HepG2 (cell line): ENCODE measurements around the gene FUZ. TPM values are rescaled to one million over a fixed set of nuclear protein-coding genes. Genes with fewer than 3 reads are reported as not detected.
A peak's percentile ranks its signal among the peaks of the same experiment; 100 is the strongest.

ENCODE experiments used
- ATAC-seq: fragments of 200-7000 bp; cut with Tn5 transposase; 3 replicates; pipeline ENCODE4 v1.9.1; 2020; ENCODE audit warnings: mild to moderate bottlenecking, moderate library complexity
- BruUV-seq: library from RNA; stranded (reverse); fragments of 400-500 nt; replicated peaks from 2 replicates; lab custom pipeline; 2021; lab: Mats Ljungman, UMichigan
- CTCF ChIA-PET: fragments of 300-600 bp; formaldehyde crosslinking; extraction: SDS; loops from one replicate; lab custom pipeline; 2021; ENCODE audit warnings: low total read pairs, inconsistent platforms, low intra/inter-chr PET ratio; lab: Yijun Ruan, JAX
- POLR2A ChIA-PET: fragments of 350-600 bp; sonication (Branson Sonifier 250); formaldehyde crosslinking; loops from one replicate; lab custom pipeline; 2020; ENCODE audit warnings: antibody characterized with exemption, inconsistent platforms; lab: Yijun Ruan, JAX
- DNase-seq: peaks from one replicate; pipeline ENCODE4 v3.0.0-alpha.2; 2015; ENCODE audit warnings: low spot score
- FAIRE-seq: peaks from 3 replicates; lab custom pipeline; 2011; peaks lifted over from hg19 to GRCh38; lab: Jason Lieb, UNC
- H2AFZ ChIP-seq: one replicate; pipeline ENCODE4 v1.6.1; 2011; ENCODE audit warnings: low read length, inconsistent platforms
- H3K27ac ChIP-seq: fragments of 300-600 bp; 3 replicates; pipeline ENCODE4 v1.8.0; 2011; ENCODE audit warnings: mixed run types, mild to moderate bottlenecking, mixed read lengths, low read length, inconsistent platforms; ENCODE audit not compliant: insufficient read depth; ENCODE audit errors: extremely low read length
- H3K27me3 ChIP-seq, 2 experiments: fragments of 200-600 bp in 1 of 2; 2 replicates in 1 of 2; 3 replicates in 1 of 2; pipeline versions ENCODE4 v1.6.0 to v1.8.0; 2011; ENCODE audit warnings: low read length in 2 of 2, mild to moderate bottlenecking in 2 of 2, moderate library complexity in 2 of 2, inconsistent platforms in 1 of 2; ENCODE audit not compliant: insufficient read depth in 2 of 2, control insufficient read depth in 1 of 2
- H3K36me3 ChIP-seq, 2 experiments: fragments of 200-600 bp in 1 of 2; replicated peaks in 1 of 2; 2 replicates in 1 of 2; 3 replicates in 1 of 2; pipeline versions ENCODE4 v1.5.1 to v1.8.0; 2011; ENCODE audit warnings: low read length in 2 of 2, inconsistent platforms in 1 of 2; ENCODE audit not compliant: insufficient read depth in 2 of 2, control insufficient read depth in 1 of 2
- H3K4me1 ChIP-seq: 2 replicates; pipeline ENCODE4 v1.5.1; 2012; ENCODE audit warnings: low read length, inconsistent platforms; ENCODE audit not compliant: insufficient read depth
- H3K4me2 ChIP-seq: 2 replicates; pipeline ENCODE4 v1.6.0; 2011; ENCODE audit warnings: low read depth, low read length, inconsistent platforms
- H3K4me3 ChIP-seq, 3 experiments: fragments of 200-600 bp in 1 of 3; sonication (generic), shearing (Covaris generic) in 1 of 3; replicated peaks in 1 of 3; 2 replicates each; pipeline ENCODE4 v1.5.1; 2011 to 2016; ENCODE audit warnings: low read length in 3 of 3, inconsistent platforms in 2 of 3, low read depth in 2 of 3, mild to moderate bottlenecking in 2 of 3, control low read depth in 1 of 3, mixed read lengths in 1 of 3; ENCODE audit not compliant: insufficient read depth in 1 of 3
- H3K79me2 ChIP-seq: one replicate; pipeline ENCODE4 v1.6.1; 2011; ENCODE audit warnings: low read length, inconsistent platforms; ENCODE audit not compliant: insufficient read depth
- H3K9ac ChIP-seq: 2 replicates; pipeline ENCODE4 v1.6.0; 2011; ENCODE audit warnings: mild to moderate bottlenecking, low read depth, low read length, inconsistent platforms; ENCODE audit not compliant: insufficient read depth
- H3K9me3 ChIP-seq: 2 replicates; pipeline ENCODE4 v1.5.1; 2012; ENCODE audit warnings: mild to moderate bottlenecking, low read length
- H4K20me1 ChIP-seq: 2 replicates; pipeline ENCODE4 v1.6.0; 2011; ENCODE audit warnings: inconsistent platforms, mild to moderate bottlenecking, low read length, moderate library complexity; ENCODE audit not compliant: insufficient read depth
- CTCF ChIP-seq: sonication (generic); formaldehyde crosslinking; IDR thresholded peaks from 2 replicates; pipeline ENCODE4 v1.5.0; 2020; ENCODE audit warnings: mild to moderate bottlenecking, missing genetic modification reagents, moderate library complexity
- HMG20A ChIP-seq: IDR thresholded peaks from 2 replicates; pipeline ENCODE4 v1.6.1; 2016; ENCODE audit warnings: borderline replicate concordance
- NCOA2 ChIP-seq: sonication (generic); formaldehyde crosslinking; IDR thresholded peaks from 2 replicates; pipeline ENCODE4 v1.8.0; 2022; ENCODE audit warnings: inconsistent platforms
- SETDB1 ChIP-seq: sonication (generic); formaldehyde crosslinking; IDR thresholded peaks from 2 replicates; pipeline ENCODE4 v1.5.1; 2020; ENCODE audit warnings: missing genetic modification reagents, mild to moderate bottlenecking, borderline replicate concordance
- SP5 ChIP-seq: IDR thresholded peaks from 2 replicates; pipeline ENCODE4 v1.6.1; 2016; ENCODE audit warnings: low read depth, borderline replicate concordance
- STAG1 ChIP-seq: sonication (generic); formaldehyde crosslinking; IDR thresholded peaks from 2 replicates; pipeline ENCODE4 v1.4.0; 2020; ENCODE audit warnings: missing genetic modification reagents
- TGIF2 ChIP-seq: IDR thresholded peaks from 2 replicates; pipeline ENCODE4 v1.6.1; 2016; ENCODE audit warnings: control low read depth, missing compliant biosample characterization
- ZBTB33 ChIP-seq: sonication (generic); formaldehyde crosslinking; IDR thresholded peaks from 2 replicates; pipeline ENCODE4 v1.4.0; 2020; ENCODE audit warnings: missing genetic modification reagents
- ZBTB44 ChIP-seq: sonication (generic); formaldehyde crosslinking; IDR thresholded peaks from 2 replicates; pipeline ENCODE4 v1.4.0; 2020; ENCODE audit warnings: missing genetic modification reagents
- ZNF232 ChIP-seq: sonication (generic); formaldehyde crosslinking; IDR thresholded peaks from 2 replicates; pipeline ENCODE4 v1.4.0; 2020; ENCODE audit warnings: missing genetic modification reagents, borderline replicate concordance
- ZNF772 ChIP-seq: sonication (generic); formaldehyde crosslinking; IDR thresholded peaks from 2 replicates; pipeline ENCODE4 v1.5.0; 2020; ENCODE audit warnings: mild to moderate bottlenecking, missing genetic modification reagents
- WGBS: methylation state at CpG from one replicate; pipeline ENCODE4 v1.1.6; 2017; ENCODE audit warnings: low lambda C conversion rate; 5-methylcytosine and 5-hydroxymethylcytosine counted together
- in situ Hi-C: cut with HindIII; loops from 2 replicates; pipeline ENCODE4 v1.10.0; 2017; ENCODE audit warnings: low pct_unique_long_range_greater_than_20kb; ENCODE audit not compliant: extremely low pct_ligation_motif_present
- intact Hi-C: fragments of 100-400 bp; cut with micrococcal nuclease; formaldehyde crosslinking; loops from one replicate; pipeline ENCODE4 v1.10.0; 2022; ENCODE audit not compliant: unreplicated experiment
- polyA plus RNA-seq, 8 experiments: library from polyadenylated mRNA; depleted of rRNA in 3 of 8; stranded (reverse) in 7 of 8; unstranded in 1 of 8; fragments of >200 nt; fragmentation: Illumina TruSeq in 4 of 8; extraction: Trizol in 4 of 8; gene quantifications; 2 replicates each; pipeline versions ENCODE4 v1.2.1 to v1.2.3, GENCODE V29; 2011 to 2016; ENCODE audit warnings: low read depth in 4 of 8, missing spikeins in 1 of 8, mixed read lengths in 1 of 8; ENCODE audit not compliant: insufficient read depth in 1 of 8
- total RNA-seq, 5 experiments: library from RNA; depleted of rRNA; stranded (reverse); fragments of >200 nt; fragmentation: Illumina TruSeq; extraction: Trizol; gene quantifications; 2 replicates each; pipeline ENCODE4 v1.2.3, GENCODE V29; 2016; ENCODE audit warnings: low read depth in 1 of 5

FUZ gene
- total and polyA plus RNA-seq, 2 of the 13 experiments (the other 11 are each of a cell fraction or from before 2014, with no cell fraction given), result 0.08 TPM; not detected in 1

GRCh38 chr19:49799798-49800376, 13.2 kb downstream of the FUZ start:
- Histone ChIP-seq H3K4me2 (no peak overlapping the region), H3K4me3 (no peak overlapping the region), H3K4me1 (no peaks in the 10 kb centered on the region), H3K9ac (no peak overlapping the region), H2AFZ (no peak overlapping the region), H3K27ac (no peak overlapping the region), H4K20me1 (no peaks in the 10 kb centered on the region), H3K36me3 (peaks cover 17 to 60% of the 10 kb centered on the region in 2 experiments; a peak in 4 of 5 replicates), H3K9me3 (no peaks in the 10 kb centered on the region), H3K27me3 (no peaks in the 10 kb centered on the region), H3K79me2 (no peaks in the 10 kb centered on the region)
- ChIA-PET CTCF (no interaction called here), POLR2A (no interaction called here)
- in situ Hi-C loops, result no loop called here
- WGBS, result 98% methylated on average over 7 of the region's 25 CpGs
- no peak for FAIRE-seq
- no peak for DNase-seq
- ATAC-seq, result peak; percentile 22; the same call in 1 of the 3 replicates
- TF ChIP-seq TGIF2 (CRISPR knock-in tag), result no peak
- TF ChIP-seq NCOA2, result no peak
- no peak for TF ChIP-seq ZNF772 (CRISPR knock-in tag)
- no peak for TF ChIP-seq SETDB1
- no peak for TF ChIP-seq ZNF232 (CRISPR knock-in tag)
- no peak for TF ChIP-seq SP5 (CRISPR knock-in tag)
- peak; percentile 8; the same call in 1 of the 2 replicates for TF ChIP-seq STAG1 (CRISPR knock-in tag)
- TF ChIP-seq ZBTB44, result no peak
- 0 out of 2 replicates have a peak, but pooled peaks have one; percentile 5 for TF ChIP-seq ZBTB33 (CRISPR knock-in tag)
- peak; percentile 51 for TF ChIP-seq CTCF (CRISPR knock-in tag)
- no peak for TF ChIP-seq HMG20A (CRISPR knock-in tag)
- no TSS peak for BruUV-seq
- intact Hi-C loops, result no loop called here
